IMR-90 (cell line): ENCODE measurements around the gene TMEM141.

Source experiments
- BHLHE40 ChIP-seq: fragments of 150-350 bp; IDR thresholded peaks from 2 replicates; pipeline ENCODE4 v1.6.1; 2016; ENCODE audit warnings: mild to moderate bottlenecking, low read depth, low read length
- CEBPB ChIP-seq: IDR thresholded peaks from 2 replicates; pipeline ENCODE4 v1.6.1; 2012; ENCODE audit warnings: low read depth, low read length, improper control_type of control experiment
- CTCF ChIP-seq: conservative IDR thresholded peaks from 2 replicates; pipeline ENCODE4 v1.5.1; 2012; ENCODE audit warnings: mild to moderate bottlenecking, low read depth, low read length, improper control_type of control experiment
- ELK1 ChIP-seq: fragments of 150-350 bp; IDR thresholded peaks from 2 replicates; pipeline ENCODE4 v1.6.1; 2016; ENCODE audit warnings: low read depth, mild to moderate bottlenecking, low read length, moderate library complexity, borderline replicate concordance
- FOS ChIP-seq: fragments of 150-350 bp; IDR thresholded peaks from 2 replicates; pipeline ENCODE4 v1.6.1; 2016; ENCODE audit warnings: low read depth, low read length
- NFE2L2 ChIP-seq: fragments of 150-350 bp; IDR thresholded peaks from 2 replicates; pipeline ENCODE4 v1.6.1; 2016; ENCODE audit warnings: low read depth, mild to moderate bottlenecking, low read length
- POLR2A ChIP-seq: IDR thresholded peaks from 2 replicates; pipeline ENCODE4 v1.6.1; 2012; ENCODE audit warnings: mild to moderate bottlenecking, low read depth, low read length
- RCOR1 ChIP-seq: IDR thresholded peaks from 2 replicates; pipeline ENCODE4 v1.6.1; 2012; ENCODE audit warnings: mild to moderate bottlenecking, low read length, improper control_type of control experiment; ENCODE audit not compliant: insufficient replicate concordance
- SMC3 ChIP-seq: fragments of 150-350 bp; IDR thresholded peaks from 2 replicates; pipeline ENCODE4 v1.6.1; 2016; ENCODE audit warnings: low read depth, mild to moderate bottlenecking, antibody characterized with exemption, low read length, moderate library complexity

- TF ChIP-seq CTCF = no peak
- no peak for TF ChIP-seq CEBPB
- TF ChIP-seq RCOR1 = no peak
- no peak for TF ChIP-seq BHLHE40
- no peak for TF ChIP-seq SMC3
- TF ChIP-seq ELK1 = no peak
- TF ChIP-seq FOS = no peak
- TF ChIP-seq NFE2L2 = no peak
- TF ChIP-seq POLR2A = no peak
Observed at GRCh38 chr9:136773386-136774044, 17.6 kb upstream of the TMEM141 start.
